ENCODE data around the gene SNX30. TPM values are rescaled to one million over a fixed set of nuclear protein-coding genes. Genes with fewer than 3 reads are reported as not detected.

Gene SNX30
- total RNA-seq, 4 donors from 2014 or later = 7.1 to 10.5 (median 8.9) TPM

DNA sequence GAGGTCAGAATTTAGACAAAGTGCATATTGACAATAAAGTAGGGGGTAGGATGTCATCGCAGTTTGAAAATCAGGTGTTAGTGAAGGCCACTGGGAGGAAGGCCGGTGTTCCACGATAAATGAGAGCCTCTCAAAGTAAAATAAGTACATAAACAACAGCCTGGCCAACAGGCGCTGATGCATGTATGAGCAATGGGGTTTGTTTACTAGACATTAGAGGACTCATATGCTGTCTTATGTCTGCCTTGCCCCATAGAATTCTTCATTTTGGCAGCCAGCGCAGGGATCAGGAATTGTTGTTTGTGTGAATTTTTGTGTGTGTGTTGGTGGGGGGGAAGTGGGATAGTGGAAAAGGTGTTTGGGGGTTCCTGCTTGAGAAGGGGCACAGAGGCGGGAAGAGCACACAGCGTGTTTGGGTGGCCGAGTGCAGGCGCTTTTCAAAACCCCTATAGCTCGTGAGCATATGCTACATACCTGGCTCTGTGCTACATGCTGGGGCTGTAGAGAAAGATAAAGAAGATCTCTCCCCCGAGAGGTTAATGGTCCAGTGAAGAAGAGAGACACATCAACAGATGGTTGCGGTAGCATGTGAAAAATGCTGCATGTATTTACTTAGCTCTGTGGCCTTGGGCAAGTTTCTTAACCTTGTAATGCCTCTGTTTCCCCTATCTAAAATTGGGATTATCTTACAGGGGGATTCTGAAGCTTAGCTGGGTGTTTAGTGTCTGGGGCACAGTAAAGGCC, 11.5 kb downstream of the SNX30 start:
- no peak overlapping the region for H3K27ac ChIP-seq (replicated peaks in 1 of 4)
- no peaks in the 10 kb centered on the region for H3K36me3 ChIP-seq
- H3K4me1 ChIP-seq = peaks cover 0 to 9% (median 3%) of the 10 kb centered on the region in 4 donors
- TF ChIP-seq POLR2AphosphoS5 (IDR thresholded peaks at IDR 0.05) (no peak), EP300 (IDR thresholded peaks at IDR 0.05) (no peak), POLR2A (IDR thresholded peaks at IDR 0.05; ENCODE audit: low read depth) (no peak), CTCF (IDR thresholded peaks at IDR 0.05) (no peak)
- DNase-seq (ENCODE audit: extremely low spot score) = no peak
- H3K27me3 ChIP-seq = no peaks in the 10 kb centered on the region
- 87% methylated on average over 12 of the region's 12 CpGs for WGBS
- H3K9me3 ChIP-seq = peaks cover 0 to 7% (median 0%) of the 10 kb centered on the region in 4 donors
- intact Hi-C loops (cut with DNase I) = no loop called here
- H3K4me3 ChIP-seq = no peak overlapping the region

- DNase-seq (ENCODE audit: extremely low spot score) = no peak
- Histone ChIP-seq H3K27ac (replicated peaks in 1 of 4) (no peak overlapping the region), H3K36me3 (peaks cover 0 to under 1% (median 0%) of the 10 kb centered on the region in 4 donors), H3K9me3 (peaks cover 0 to 7% (median 0%) of the 10 kb centered on the region in 4 donors), H3K27me3 (no peaks in the 10 kb centered on the region), H3K4me1 (peaks cover 0 to under 1% (median 0%) of the 10 kb centered on the region in 4 donors), H3K4me3 (no peak overlapping the region)
- TF ChIP-seq POLR2A (IDR thresholded peaks at IDR 0.05; ENCODE audit: low read depth) = no peak
- TF ChIP-seq POLR2AphosphoS5 (IDR thresholded peaks at IDR 0.05) = no peak
- no peak for TF ChIP-seq CTCF (IDR thresholded peaks at IDR 0.05)
- TF ChIP-seq EP300 (IDR thresholded peaks at IDR 0.05) = no peak
- intact Hi-C loops (cut with DNase I) = no loop called here
- WGBS = 92% methylated on average over 13 of the region's 13 CpGs
These were observed 12.4 kb downstream of the SNX30 start for GRCh38 chr9:112762726-112763518.

- Histone ChIP-seq H3K9me3 (peaks cover 0 to 7% (median 0%) of the 10 kb centered on the region in 4 donors), H3K4me3 (no peak overlapping the region), H3K27ac (replicated peaks in 1 of 4) (no peak overlapping the region), H3K4me1 (no peaks in the 10 kb centered on the region), H3K27me3 (no peaks in the 10 kb centered on the region), H3K36me3 (peaks cover 0 to 5% (median 0%) of the 10 kb centered on the region in 4 donors)
- intact Hi-C loops (cut with DNase I) = no loop called here
- 71% methylated on average over 5 of the region's 5 CpGs for WGBS
- no peak for DNase-seq (ENCODE audit: extremely low spot score)
- TF ChIP-seq CTCF (IDR thresholded peaks at IDR 0.05) (no peak), POLR2AphosphoS5 (IDR thresholded peaks at IDR 0.05) (no peak), POLR2A (IDR thresholded peaks at IDR 0.05; ENCODE audit: low read depth) (no peak), EP300 (IDR thresholded peaks at IDR 0.05) (no peak)
These were observed 13.8 kb downstream of the SNX30 start for GRCh38 chr9:112764344-112764743.

GRCh38 chr9:112764837-112765236, 14.3 kb downstream of the SNX30 start:
- no peak for TF ChIP-seq CTCF (IDR thresholded peaks at IDR 0.05)
- TF ChIP-seq POLR2AphosphoS5 (IDR thresholded peaks at IDR 0.05) = no peak
- TF ChIP-seq POLR2A (IDR thresholded peaks at IDR 0.05; ENCODE audit: low read depth) = no peak
- no peak for TF ChIP-seq EP300 (IDR thresholded peaks at IDR 0.05)
- Histone ChIP-seq H3K4me1 (no peaks in the 10 kb centered on the region), H3K27me3 (no peaks in the 10 kb centered on the region), H3K27ac (replicated peaks in 1 of 4) (no peak overlapping the region), H3K4me3 (no peak overlapping the region), H3K9me3 (peaks cover 0 to 7% (median 0%) of the 10 kb centered on the region in 4 donors), H3K36me3 (peaks cover 0 to 5% (median 0%) of the 10 kb centered on the region in 4 donors)
- WGBS = 79% methylated on average over 7 of the region's 7 CpGs
- no peak for DNase-seq (ENCODE audit: extremely low spot score)
- intact Hi-C loops (cut with DNase I) = no loop called here
